Measurements from ENCODE around the gene CCDC85A.

CCDC85A gene

DNA sequence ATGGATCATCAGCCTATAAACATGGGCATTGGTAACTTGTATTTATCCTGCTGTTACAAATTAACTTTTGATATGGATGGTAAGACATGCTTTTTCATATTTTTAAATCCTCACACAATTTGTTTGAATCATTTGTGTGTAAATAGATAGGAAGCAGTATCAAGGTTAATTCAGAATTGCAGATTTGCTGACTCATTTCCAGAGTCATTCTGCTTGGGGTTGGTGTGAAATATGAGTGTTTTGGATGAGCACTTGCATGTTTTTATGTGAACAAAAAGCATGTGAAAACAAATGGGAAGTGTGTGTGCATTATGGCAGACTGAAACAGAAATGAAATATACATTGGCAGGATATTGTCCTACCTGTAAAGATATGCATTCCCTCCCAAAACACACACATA, 11.8 kb downstream of the CCDC85A start:
- no peak for DNase-seq (ENCODE audit: low spot score)

GRCh38 chr2:56197816-56198215, 14.0 kb downstream of the CCDC85A start:
- no peak for DNase-seq (ENCODE audit: low spot score)

DNA sequence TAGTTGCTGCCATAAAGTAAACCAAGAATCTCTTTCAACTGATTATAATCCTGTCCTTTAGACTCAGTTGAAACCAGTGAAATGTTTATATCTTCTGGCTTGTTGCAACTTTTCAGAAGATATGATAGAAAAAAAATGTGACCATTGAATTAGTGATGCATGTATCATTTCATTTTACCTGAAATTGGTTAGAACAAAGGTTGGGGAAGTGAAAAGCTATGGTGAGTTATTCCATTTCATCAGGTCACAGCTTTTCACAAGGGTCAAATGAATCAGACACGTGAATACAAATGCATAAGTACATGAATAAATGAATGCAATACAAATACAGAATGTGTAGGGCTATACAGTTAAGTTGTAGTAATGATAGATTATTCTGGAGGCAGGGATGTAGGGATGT, 15.1 kb downstream of the CCDC85A start:
- no peak for DNase-seq (ENCODE audit: low spot score)

GRCh38 chr2:56199492-56199891, 15.7 kb downstream of the CCDC85A start:
- DNase-seq (ENCODE audit: low spot score): no peak

GRCh38 chr2:56202381-56203121, 18.8 kb downstream of the CCDC85A start:
- no peak for DNase-seq (ENCODE audit: low spot score)

DNA sequence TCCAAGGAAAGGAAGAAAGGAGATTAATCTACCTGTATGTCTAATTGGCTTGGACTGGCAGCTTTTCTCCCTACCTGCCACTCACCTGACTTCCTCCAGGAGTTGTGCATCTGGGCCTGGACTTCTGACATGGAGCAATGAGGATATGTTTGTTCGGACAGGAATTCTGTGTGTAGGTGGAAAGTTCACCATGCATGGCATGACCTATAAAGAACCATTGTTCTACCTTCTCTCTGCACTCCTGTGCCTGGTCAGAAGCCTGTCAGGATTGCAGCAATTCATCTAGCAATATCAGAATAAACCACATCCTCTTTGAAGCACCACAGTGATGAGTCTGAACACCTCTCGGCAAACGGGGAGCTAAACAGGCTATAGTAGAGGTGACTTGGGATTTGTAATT, 20.8 kb downstream of the CCDC85A start:
- no peak for DNase-seq (ENCODE audit: low spot score)

DNA sequence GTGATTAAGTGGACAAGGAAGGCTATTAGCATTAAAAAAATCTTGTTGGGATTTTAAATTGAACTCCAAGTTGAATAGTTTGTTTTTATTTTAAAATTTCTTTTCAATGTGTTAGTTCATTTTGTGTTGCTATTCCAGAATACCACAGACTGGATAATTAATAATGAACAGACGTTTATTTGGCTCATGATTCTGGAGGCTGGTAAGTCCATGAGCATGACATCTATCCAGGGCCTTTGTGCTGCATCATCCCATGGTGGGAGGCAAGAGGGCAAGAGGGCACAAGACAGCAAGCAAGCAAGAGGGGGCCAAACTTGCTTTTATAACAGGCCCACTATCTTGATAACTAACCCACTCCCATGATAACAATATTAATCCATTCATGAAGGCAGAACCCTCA, 22.5 kb downstream of the CCDC85A start:
- DNase-seq (ENCODE audit: low spot score): no peak

GRCh38 chr2:56207760-56208159, 24.0 kb downstream of the CCDC85A start:
- no peak for DNase-seq (ENCODE audit: low spot score)

DNA sequence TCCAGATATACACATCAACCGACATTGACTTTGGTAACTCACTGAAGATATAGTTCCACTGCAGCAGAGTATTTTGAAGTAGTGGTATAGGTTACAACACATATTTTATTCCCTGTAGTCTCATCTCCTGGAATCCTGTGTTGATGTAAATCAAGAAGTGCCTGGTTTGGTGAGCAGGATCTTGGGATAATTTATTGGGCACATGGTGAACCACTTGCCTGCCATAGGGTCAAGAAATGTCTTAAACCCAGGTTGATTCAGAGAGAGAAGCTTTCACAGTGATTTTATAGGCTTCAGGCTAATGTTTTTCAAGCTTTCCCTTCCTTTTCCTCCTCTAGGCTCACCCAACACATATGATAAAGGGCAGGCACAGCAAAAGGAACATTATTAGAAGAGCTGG, 24.6 kb downstream of the CCDC85A start:
- no peak for DNase-seq (ENCODE audit: low spot score)

- DNase-seq (ENCODE audit: low spot score): no peak
Measured at GRCh38 chr2:56209701-56210100, 25.9 kb downstream of the CCDC85A start.

DNA sequence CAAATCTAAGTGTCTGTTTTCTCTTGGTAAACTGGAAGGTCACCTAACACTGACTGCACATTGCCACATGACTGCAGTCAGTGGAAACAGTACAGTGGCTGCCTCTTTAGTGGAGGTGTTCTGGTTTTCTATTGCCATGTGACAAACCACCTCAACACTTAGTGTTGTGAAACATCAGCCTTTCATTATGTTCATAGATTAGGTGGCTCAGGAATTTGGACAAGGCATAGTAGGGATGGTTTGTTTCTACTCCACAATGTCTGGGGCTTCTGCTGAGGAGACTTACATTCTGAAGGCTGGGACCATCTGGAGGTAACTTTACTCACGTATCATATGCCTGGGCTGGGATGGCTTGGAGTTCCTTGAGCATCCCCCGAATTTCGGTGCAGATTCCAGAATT, 26.5 kb downstream of the CCDC85A start:
- no peak for DNase-seq (ENCODE audit: low spot score)

- no peak for DNase-seq (ENCODE audit: low spot score)
Measured at GRCh38 chr2:56211048-56211447, 27.3 kb downstream of the CCDC85A start.

DNA sequence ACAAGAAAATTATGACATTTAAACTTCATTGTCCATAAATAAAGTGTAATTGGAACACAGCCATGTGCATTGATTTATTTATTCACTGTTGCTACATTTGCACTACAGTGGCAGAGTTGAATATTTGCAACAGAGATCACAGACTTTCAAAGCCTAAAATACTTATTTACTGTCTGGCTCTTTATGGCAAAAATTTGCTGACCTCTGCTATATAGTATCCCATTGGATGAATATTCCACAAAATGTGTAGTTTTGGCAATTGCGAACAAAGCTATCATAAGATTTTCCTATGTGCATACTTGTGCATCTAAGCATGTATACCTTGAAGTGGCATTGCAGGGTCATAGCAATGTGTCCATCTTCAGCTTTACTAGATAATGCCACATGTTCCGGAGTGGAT, 32.1 kb downstream of the CCDC85A start:
- DNase-seq (ENCODE audit: low spot score): no peak

- no peak for DNase-seq (ENCODE audit: low spot score)
Measured at GRCh38 chr2:56217106-56217505, 33.3 kb downstream of the CCDC85A start.

DNA sequence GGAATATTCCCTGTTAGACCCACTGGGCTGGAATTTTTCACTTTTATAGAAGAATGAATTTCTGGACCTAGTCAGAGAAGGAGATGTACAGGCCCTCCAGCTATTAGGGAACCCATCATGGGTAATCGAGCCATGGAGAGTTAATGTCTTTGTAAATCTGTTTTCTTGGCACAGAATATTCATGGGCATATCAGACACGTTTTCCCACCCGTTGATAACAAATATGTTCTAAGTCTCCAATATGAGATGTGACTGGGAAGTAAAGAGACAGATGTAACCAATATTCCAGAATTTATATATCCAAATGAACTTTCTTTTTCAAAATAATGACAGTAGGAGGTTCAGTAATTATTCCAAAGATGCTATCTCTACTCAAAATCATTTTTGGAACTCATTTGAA, 38.7 kb downstream of the CCDC85A start:
- DNase-seq (ENCODE audit: low spot score): no peak

- DNase-seq (ENCODE audit: low spot score): no peak
Measured at GRCh38 chr2:56224316-56224715, 40.5 kb downstream of the CCDC85A start.

DNA sequence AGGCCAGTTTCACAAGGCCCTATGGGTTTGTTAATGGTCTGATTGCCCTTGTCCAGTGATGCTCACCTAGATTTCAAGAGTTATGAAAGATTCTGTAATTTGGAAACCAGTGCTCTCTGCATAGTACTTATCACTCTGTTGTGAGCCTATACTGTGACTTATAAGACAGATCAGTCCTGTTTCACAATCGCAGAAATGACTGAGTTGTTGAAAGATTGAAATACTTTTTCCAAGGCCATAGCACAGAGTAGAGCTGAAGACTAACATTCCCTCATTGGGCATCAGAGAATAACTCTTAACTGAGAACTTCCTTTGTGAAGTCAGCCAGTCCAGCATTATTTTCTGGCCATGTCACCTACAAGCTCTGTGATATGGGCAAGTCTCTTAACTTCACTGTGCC, 44.0 kb downstream of the CCDC85A start:
- no peak for DNase-seq (ENCODE audit: low spot score)

DNA sequence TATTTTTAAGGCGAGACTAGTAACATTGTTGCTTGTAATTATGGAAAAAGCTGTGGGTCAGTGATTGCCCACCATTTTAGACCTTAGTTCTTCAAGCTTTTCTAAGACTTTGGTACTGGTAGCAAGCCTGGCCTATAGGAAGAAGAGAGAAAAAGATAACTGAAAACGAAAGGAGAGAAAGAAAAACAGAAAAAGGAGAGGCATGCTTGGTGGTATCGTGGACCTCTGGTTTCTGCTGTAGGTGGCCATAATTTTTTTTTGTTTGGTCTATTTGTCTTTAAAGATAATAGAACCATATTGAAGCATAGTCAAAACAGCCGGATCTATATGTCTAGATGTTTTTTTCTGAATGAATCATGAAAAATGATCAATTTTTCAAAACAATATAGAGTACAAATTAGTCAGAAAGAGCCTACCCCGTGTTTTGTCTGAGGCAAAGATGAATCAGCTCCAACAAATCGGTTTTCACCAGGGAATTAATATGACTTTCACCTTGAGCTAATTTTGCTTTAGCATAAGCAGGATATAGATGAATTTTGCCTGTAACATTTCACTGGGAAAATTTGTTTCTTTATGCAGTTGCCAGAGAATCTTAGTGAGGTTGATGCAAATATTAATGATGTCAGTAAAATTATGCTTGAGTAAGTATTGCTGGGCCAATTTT, 45.7 kb downstream of the CCDC85A start:
- DNase-seq (ENCODE audit: low spot score): no peak

DNA sequence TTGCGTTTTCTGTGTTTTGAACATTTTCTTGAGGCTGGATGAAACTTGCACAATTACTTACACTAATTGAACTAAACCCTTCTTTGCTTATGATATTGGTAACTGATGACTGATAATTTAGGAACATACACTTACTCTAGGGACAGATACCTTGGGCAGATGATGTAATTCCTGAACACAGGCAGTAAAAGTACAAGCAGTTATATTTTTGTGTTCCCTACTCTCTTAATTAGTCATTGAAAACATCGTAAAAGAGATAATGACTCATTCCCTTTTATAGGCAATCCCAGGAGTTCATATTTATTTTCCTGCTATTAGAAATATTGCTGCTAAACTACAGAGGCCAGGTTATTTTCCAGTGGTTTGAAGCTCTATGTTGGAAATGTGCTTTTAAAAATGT, 46.4 kb downstream of the CCDC85A start:
- peak; percentile 32 for DNase-seq (ENCODE audit: low spot score)

- no peak for DNase-seq (ENCODE audit: low spot score)
Measured at GRCh38 chr2:56231361-56231760, 47.6 kb downstream of the CCDC85A start.

- no peak for DNase-seq (ENCODE audit: low spot score)
Measured at GRCh38 chr2:56232912-56233311, 49.1 kb downstream of the CCDC85A start.

GRCh38 chr2:56234241-56234640, 50.5 kb downstream of the CCDC85A start:
- DNase-seq (ENCODE audit: low spot score): no peak

DNA sequence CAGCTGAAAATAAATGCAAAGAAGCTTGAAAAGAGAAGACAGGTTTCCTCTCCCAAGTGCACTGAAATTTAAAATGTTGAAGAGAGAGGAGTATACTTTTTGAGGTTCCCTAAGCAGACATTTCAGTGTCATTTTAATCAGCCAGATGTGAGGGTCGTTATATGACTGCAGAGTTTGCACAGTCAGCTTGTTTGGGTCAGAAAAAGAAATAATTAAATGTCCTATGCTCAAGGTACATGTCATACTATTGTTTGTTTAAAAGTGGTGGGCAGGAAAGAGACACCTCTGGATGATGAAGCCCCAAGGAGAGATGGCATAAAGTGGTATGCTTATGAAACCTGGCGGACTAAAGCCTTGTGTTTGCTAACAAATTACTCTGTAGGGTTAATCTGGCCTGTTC, 55.2 kb downstream of the CCDC85A start:
- DNase-seq (ENCODE audit: low spot score): no peak

DNA sequence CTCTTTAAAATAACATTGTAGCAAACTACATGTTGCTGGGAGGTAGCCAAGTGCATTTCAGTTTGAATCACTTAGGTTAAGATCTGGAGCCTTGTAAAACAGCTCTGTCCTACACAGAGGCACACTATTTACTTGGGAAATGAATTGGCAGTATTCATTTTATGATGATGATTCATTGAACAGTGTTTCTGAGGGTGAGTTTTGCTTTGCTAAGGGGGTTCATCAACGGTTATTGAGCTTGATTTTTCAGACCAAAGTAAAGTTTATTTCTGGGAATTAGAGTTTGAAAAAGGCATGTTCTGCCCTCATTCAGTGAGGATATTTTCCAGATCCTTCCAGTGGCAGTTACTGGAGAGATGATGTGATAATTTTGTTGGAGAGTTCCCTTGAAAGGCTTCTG, 55.6 kb downstream of the CCDC85A start:
- DNase-seq (ENCODE audit: low spot score): no peak

Data from RKO (cell line).